Osteocyte (in vitro differentiated cells): ENCODE results near the gene PAK1. TPM values are rescaled to one million over a fixed set of nuclear protein-coding genes. Genes with fewer than 3 reads are reported as not detected.

Source experiments
- DNase-seq: peaks from one replicate; pipeline ENCODE4 v3.0.0; 2021; ENCODE audit warnings: mixed read lengths; ENCODE audit not compliant: unreplicated experiment; ENCODE audit errors: extremely low spot score
- H3K27ac Mint-ChIP-seq: one replicate; pipeline ENCODE4 v1.8.0; 2021; ENCODE audit warnings: mild to moderate bottlenecking, mixed read lengths; ENCODE audit not compliant: unreplicated experiment
- H3K27me3 Mint-ChIP-seq: one replicate; pipeline ENCODE4 v1.8.0; 2021; ENCODE audit warnings: mixed read lengths; ENCODE audit not compliant: unreplicated experiment
- H3K36me3 Mint-ChIP-seq: one replicate; pipeline ENCODE4 v1.8.0; 2021; ENCODE audit warnings: mixed read lengths; ENCODE audit not compliant: unreplicated experiment
- H3K4me1 Mint-ChIP-seq: one replicate; pipeline ENCODE4 v1.8.0; 2021; ENCODE audit warnings: mixed read lengths; ENCODE audit not compliant: unreplicated experiment
- H3K4me3 Mint-ChIP-seq: one replicate; pipeline ENCODE4 v1.8.0; 2021; ENCODE audit warnings: mild to moderate bottlenecking, moderate library complexity, mixed read lengths; ENCODE audit not compliant: unreplicated experiment
- H3K9me3 Mint-ChIP-seq: one replicate; pipeline ENCODE4 v1.8.0; 2021; ENCODE audit warnings: mixed read lengths; ENCODE audit not compliant: unreplicated experiment
- CTCF ChIP-seq: fragments of 200-600 bp; sonication (generic); IDR thresholded peaks from 2 replicates; pipeline ENCODE4 v1.5.0; 2021; ENCODE audit warnings: antibody characterized with exemption, mild to moderate bottlenecking, moderate library complexity
- total RNA-seq: library from RNA; stranded (reverse); gene quantifications from 2 replicates; pipeline ENCODE4 v1.2.1, GENCODE V29; 2021

PAK1 gene
- total RNA-seq, 1 donor from 2014 or later, result 20.9 TPM

- no peak for TF ChIP-seq CTCF
- peaks cover 18% of the 10 kb centered on the region for H3K27me3 Mint-ChIP-seq
- DNase-seq, result no peak
- no peaks in the 10 kb centered on the region for H3K9me3 Mint-ChIP-seq
- H3K4me3 Mint-ChIP-seq, result no peak overlapping the region
- H3K36me3 Mint-ChIP-seq, result no peaks in the 10 kb centered on the region
- H3K27ac Mint-ChIP-seq, result no peak overlapping the region
- H3K4me1 Mint-ChIP-seq, result no peaks in the 10 kb centered on the region
Observed at GRCh38 chr11:77312107-77312506, 161.8 kb downstream of the PAK1 start.

- TF ChIP-seq CTCF, result no peak
- H3K4me3 Mint-ChIP-seq, result no peak overlapping the region
- H3K27ac Mint-ChIP-seq, result no peak overlapping the region
Observed at GRCh38 chr11:77311701-77312100, 162.2 kb downstream of the PAK1 start.

GRCh38 chr11:77310721-77311120, 163.2 kb downstream of the PAK1 start:
- H3K27me3 Mint-ChIP-seq, result peaks cover 14% of the 10 kb centered on the region
- no peak for TF ChIP-seq CTCF
- no peak for DNase-seq
- H3K36me3 Mint-ChIP-seq, result no peaks in the 10 kb centered on the region
- H3K27ac Mint-ChIP-seq, result no peak overlapping the region
- H3K4me1 Mint-ChIP-seq, result no peaks in the 10 kb centered on the region
- H3K4me3 Mint-ChIP-seq, result no peak overlapping the region
- no peaks in the 10 kb centered on the region for H3K9me3 Mint-ChIP-seq

More at GRCh38 chr11:77311701-77312100, 162.2 kb downstream of the PAK1 start:
- H3K4me1 Mint-ChIP-seq, result no peaks in the 10 kb centered on the region
- H3K27me3 Mint-ChIP-seq, result peaks cover 18% of the 10 kb centered on the region
- H3K36me3 Mint-ChIP-seq, result no peaks in the 10 kb centered on the region
- no peaks in the 10 kb centered on the region for H3K9me3 Mint-ChIP-seq
- no peak for DNase-seq

GRCh38 chr11:77309401-77310085, 164.4 kb downstream of the PAK1 start:
- H3K27ac Mint-ChIP-seq, result no peak overlapping the region
- H3K9me3 Mint-ChIP-seq, result no peaks in the 10 kb centered on the region

GRCh38 chr11:77308838-77309237, 165.1 kb downstream of the PAK1 start:
- no peak for TF ChIP-seq CTCF
- Mint-ChIP-seq H3K9me3 (no peaks in the 10 kb centered on the region), H3K4me3 (no peak overlapping the region), H3K36me3 (no peaks in the 10 kb centered on the region), H3K27ac (no peak overlapping the region), H3K27me3 (peaks cover 12% of the 10 kb centered on the region), H3K4me1 (no peaks in the 10 kb centered on the region)
- no peak for DNase-seq

More at GRCh38 chr11:77309401-77310085, 164.4 kb downstream of the PAK1 start:
- no peaks in the 10 kb centered on the region for H3K36me3 Mint-ChIP-seq
- H3K4me1 Mint-ChIP-seq, result no peaks in the 10 kb centered on the region
- TF ChIP-seq CTCF, result no peak
- no peak for DNase-seq
- peaks cover 12% of the 10 kb centered on the region for H3K27me3 Mint-ChIP-seq
- no peak overlapping the region for H3K4me3 Mint-ChIP-seq
